HL-60/S4 treated with retinoic acid at 250 ng/mL for 4 days and 3 days (cell line): ENCODE data around the gene BRAP.
"Not testable (repeated sequence)": the region's sequence is repeated elsewhere in the genome, so short reads cannot be mapped to it uniquely, and the experiment has no call there.

Source experiments
- in situ Hi-C: fragments of 300-500 bp; cut with MboI; formaldehyde crosslinking; loops from 2 replicates; pipeline ENCODE4 v1.7.0; 2022; ENCODE audit warnings: low sequenced_read_pairs

Gene BRAP

GRCh38 chr12:111677186-111677585, 8.6 kb downstream of the BRAP start:
- in situ Hi-C loops, result no loop called here

GRCh38 chr12:111673503-111673902, 12.3 kb downstream of the BRAP start:
- in situ Hi-C loops, result no loop called here

- in situ Hi-C loops, result no loop called here
These were observed 12.9 kb downstream of the BRAP start for GRCh38 chr12:111672822-111673381.

GRCh38 chr12:111664961-111665865, 20.5 kb downstream of the BRAP start:
- in situ Hi-C loops, result no loop called here

- in situ Hi-C loops, result no loop called here
These were observed 21.3 kb downstream of the BRAP start for GRCh38 chr12:111664499-111664898.

- in situ Hi-C loops, result no loop called here
These were observed 29.7 kb downstream of the BRAP start for GRCh38 chr12:111656016-111656415.

- in situ Hi-C loops, result no loop called here
These were observed 30.4 kb downstream of the BRAP start for GRCh38 chr12:111655356-111655755.

- in situ Hi-C loops, result no loop called here
These were observed 32.2 kb downstream of the BRAP start for GRCh38 chr12:111653596-111653995.

- in situ Hi-C loops, result not testable (repeated sequence)
These were observed 33.2 kb downstream of the BRAP start for GRCh38 chr12:111652530-111652929.

GRCh38 chr12:111650912-111651311, 34.8 kb downstream of the BRAP start:
- in situ Hi-C loops, result no loop called here

GRCh38 chr12:111645433-111645832, 40.3 kb downstream of the BRAP start:
- in situ Hi-C loops, result no loop called here

GRCh38 chr12:111643427-111643826, 42.3 kb downstream of the BRAP start:
- in situ Hi-C loops, result no loop called here

- in situ Hi-C loops, result no loop called here
These were observed 42.9 kb downstream of the BRAP start for GRCh38 chr12:111642681-111643426.

GRCh38 chr12:111640506-111640905, 45.2 kb downstream of the BRAP start:
- in situ Hi-C loops, result no loop called here

- in situ Hi-C loops, result no loop called here
These were observed 47.2 kb downstream of the BRAP start for GRCh38 chr12:111638556-111638955.

- in situ Hi-C loops, result no loop called here
These were observed 49.4 kb downstream of the BRAP start for GRCh38 chr12:111636209-111636945.

GRCh38 chr12:111635524-111635923, 50.2 kb downstream of the BRAP start:
- in situ Hi-C loops, result no loop called here

- in situ Hi-C loops, result no loop called here
These were observed 57.1 kb downstream of the BRAP start for GRCh38 chr12:111628505-111629260.

- in situ Hi-C loops, result no loop called here
These were observed 59.5 kb downstream of the BRAP start for GRCh38 chr12:111626230-111626629.

- in situ Hi-C loops, result no loop called here
These were observed 61.2 kb downstream of the BRAP start for GRCh38 chr12:111624540-111624939.
